Mucosa of gallbladder (tissue), 1 donor: Measurements from ENCODE around the gene KDM4C. TPM values are rescaled to one million over a fixed set of nuclear protein-coding genes. Genes with fewer than 3 reads are reported as not detected.
"Not testable (repeated sequence)": the region's sequence is repeated elsewhere in the genome, so short reads cannot be mapped to it uniquely, and the experiment has no call there.

Source experiments
- DNase-seq: peaks from one replicate; pipeline ENCODE4 v3.0.0-alpha.2; 2020; ENCODE audit warnings: low spot score
- total RNA-seq: library from RNA; stranded (reverse); gene quantifications from one replicate; pipeline ENCODE4 v1.2.1, GENCODE V29; 2021
- donor health status: DM: no; HTN: no; CAD: no.

The KDM4C gene
- total RNA-seq, 1 donor from 2014 or later = 43.1 TPM

GRCh38 chr9:6975198-6975597 is 217.4 kb downstream of the KDM4C start:
- DNase-seq = no peak

GRCh38 chr9:6977761-6978160 is 220.0 kb downstream of the KDM4C start:
- no peak for DNase-seq

- no peak for DNase-seq
These were observed 220.8 kb downstream of the KDM4C start for GRCh38 chr9:6978591-6978990.

- no peak for DNase-seq
These were observed 227.3 kb downstream of the KDM4C start for GRCh38 chr9:6984941-6985578.

GRCh38 chr9:6986141-6986815 is 228.5 kb downstream of the KDM4C start:
- no peak for DNase-seq

GRCh38 chr9:6987381-6987780 is 229.6 kb downstream of the KDM4C start:
- DNase-seq = no peak

- DNase-seq = no peak
These were observed 233.6 kb downstream of the KDM4C start for GRCh38 chr9:6991418-6991817.

GRCh38 chr9:6996061-6996854 is 238.5 kb downstream of the KDM4C start:
- no peak for DNase-seq

- DNase-seq = no peak
These were observed 239.6 kb downstream of the KDM4C start for GRCh38 chr9:6997330-6997729.

GRCh38 chr9:6999794-7000193 is 242.0 kb downstream of the KDM4C start:
- DNase-seq = no peak

GRCh38 chr9:7001571-7001970 is 243.8 kb downstream of the KDM4C start:
- DNase-seq = no peak

- DNase-seq = no peak
These were observed 246.1 kb downstream of the KDM4C start for GRCh38 chr9:7003861-7004260.

GRCh38 chr9:7006417-7006816 is 248.6 kb downstream of the KDM4C start:
- DNase-seq = no peak

- DNase-seq = no peak
These were observed 250.6 kb downstream of the KDM4C start for GRCh38 chr9:7008411-7008810.

- no peak for DNase-seq
These were observed 251.3 kb downstream of the KDM4C start for GRCh38 chr9:7009065-7009464.

GRCh38 chr9:7011395-7012067 is 253.8 kb downstream of the KDM4C start:
- DNase-seq = no peak

GRCh38 chr9:7027996-7028395 is 270.2 kb downstream of the KDM4C start:
- no peak for DNase-seq

- no peak for DNase-seq
These were observed 270.8 kb downstream of the KDM4C start for GRCh38 chr9:7028591-7028990.

GRCh38 chr9:7030943-7031342 is 273.2 kb downstream of the KDM4C start:
- not testable (repeated sequence) for DNase-seq

- no peak for DNase-seq
These were observed 275.6 kb downstream of the KDM4C start for GRCh38 chr9:7033076-7034045.

GRCh38 chr9:7037176-7037575 is 279.4 kb downstream of the KDM4C start:
- no peak for DNase-seq
